Measurements from ENCODE around the gene PRXL2C.

- no peak for TF ChIP-seq SP1 (IDR thresholded peaks at IDR 0.05; ENCODE audit: low read depth, low read length)
- no peak for TF ChIP-seq EGR1 (IDR thresholded peaks at IDR 0.05; ENCODE audit: borderline replicate concordance, low read depth, low read length)
- TF ChIP-seq TAF1 (IDR thresholded peaks at IDR 0.05; ENCODE audit: low read depth, low read length) = no peak
- no peak for TF ChIP-seq CTCF (IDR thresholded peaks at IDR 0.05; ENCODE audit: control extremely low read depth in 1 of 3, insufficient read depth in 1 of 3, low read depth in 1 of 3, low read length in 3 of 3)
- TF ChIP-seq POLR2AphosphoS5 (IDR thresholded peaks at IDR 0.05; ENCODE audit: low read depth, low read length) = no peak
- no peak for TF ChIP-seq SIRT6 (IDR thresholded peaks at IDR 0.05; ENCODE audit: low read length)
Measured at GRCh38 chr9:96626912-96627311, 28.2 kb downstream of the PRXL2C start.
